ENCODE results near the gene PRF1. TPM values are rescaled to one million over a fixed set of nuclear protein-coding genes. Genes with fewer than 3 reads are reported as not detected.
A peak's percentile ranks its signal among the peaks of the same experiment; 100 is the strongest.

The PRF1 gene
- total RNA-seq, 1 donor from 2014 or later = 0.79 TPM

GRCh38 chr10:70576803-70577517, 25.6 kb downstream of the PRF1 start:
- no peak for DNase-seq

GRCh38 chr10:70575874-70576802, 26.4 kb downstream of the PRF1 start:
- DNase-seq = no peak

- no peak for DNase-seq
Measured at GRCh38 chr10:70575486-70575873, 27.1 kb downstream of the PRF1 start.

- DNase-seq = no peak
Measured at GRCh38 chr10:70573599-70574506, 28.7 kb downstream of the PRF1 start.

- DNase-seq = no peak
Measured at GRCh38 chr10:70571636-70572439, 30.7 kb downstream of the PRF1 start.

GRCh38 chr10:70571236-70571635, 31.3 kb downstream of the PRF1 start:
- no peak for DNase-seq

- DNase-seq = no peak
Measured at GRCh38 chr10:70568781-70569495, 33.6 kb downstream of the PRF1 start.

GRCh38 chr10:70568113-70568512, 34.4 kb downstream of the PRF1 start:
- no peak for DNase-seq

GRCh38 chr10:70567603-70568002, 34.9 kb downstream of the PRF1 start:
- no peak for DNase-seq

- no peak for DNase-seq
Measured at GRCh38 chr10:70566515-70567290, 35.8 kb downstream of the PRF1 start.

- no peak for DNase-seq
Measured at GRCh38 chr10:70565556-70566514, 36.7 kb downstream of the PRF1 start.

- no peak for DNase-seq
Measured at GRCh38 chr10:70564901-70565351, 37.6 kb downstream of the PRF1 start.

GRCh38 chr10:70564113-70564725, 38.3 kb downstream of the PRF1 start:
- DNase-seq = no peak

GRCh38 chr10:70563230-70563629, 39.3 kb downstream of the PRF1 start:
- no peak for DNase-seq

GRCh38 chr10:70562036-70562755, 40.3 kb downstream of the PRF1 start:
- peak; percentile 81 for DNase-seq

GRCh38 chr10:70561558-70561957, 41.0 kb downstream of the PRF1 start:
- DNase-seq = no peak

GRCh38 chr10:70561070-70561469, 41.5 kb downstream of the PRF1 start:
- peak; percentile 66 for DNase-seq

All from skin of body (tissue), 2 donors.